Liver (tissue), 3 donors: ENCODE results near the gene NUDT4.

Experiments used
- GABPA ChIP-seq, 2 donors: IDR thresholded peaks in 1 of 2; conservative IDR thresholded peaks in 1 of 2; 2 replicates each; pipeline ENCODE4 v1.6.1; 2016; ENCODE audit warnings: antibody characterized with exemption in 2 of 2, mild to moderate bottlenecking in 1 of 2, moderate library complexity in 1 of 2
- JUND ChIP-seq, 2 donors: IDR thresholded peaks; 2 replicates each; pipeline ENCODE4 v1.6.1; 2016; ENCODE audit warnings: antibody characterized with exemption in 2 of 2
- NR2F2 ChIP-seq: IDR thresholded peaks from 2 replicates; pipeline ENCODE4 v1.6.1; 2016; ENCODE audit warnings: antibody characterized with exemption
- RAD21 ChIP-seq, 2 donors: IDR thresholded peaks; 2 replicates each; pipeline ENCODE4 v1.6.1; 2016; ENCODE audit warnings: antibody characterized with exemption in 2 of 2, mild to moderate bottlenecking in 2 of 2
- RXRA ChIP-seq, 2 donors: IDR thresholded peaks; 2 replicates each; pipeline ENCODE4 v1.6.1; 2017 to 2018; ENCODE audit warnings: antibody characterized with exemption in 2 of 2, mild to moderate bottlenecking in 1 of 2
- TAF1 ChIP-seq: conservative IDR thresholded peaks from 2 replicates; pipeline ENCODE4 v1.6.1; 2016; ENCODE audit warnings: antibody characterized with exemption, mild to moderate bottlenecking
- YY1 ChIP-seq: IDR thresholded peaks from 2 replicates; pipeline ENCODE4 v1.6.1; 2016; ENCODE audit warnings: antibody characterized with exemption, mild to moderate bottlenecking
- TF ChIP-seq, protein P1 (sequence below): fragments of 150-350 bp; IDR thresholded peaks from 2 replicates; pipeline ENCODE4 v1.5.1; 2017; ENCODE audit warnings: improper control_type of control experiment, low read depth, low read length; ENCODE audit not compliant: missing input control
- TF ChIP-seq, protein P2 (sequence below): IDR thresholded peaks from 2 replicates; pipeline ENCODE4 v1.6.1; 2016; ENCODE audit warnings: antibody characterized with exemption
- TF ChIP-seq, protein P3 (sequence below): IDR thresholded peaks from 2 replicates; pipeline ENCODE4 v1.6.1; 2016; ENCODE audit warnings: antibody characterized with exemption
- TF ChIP-seq, protein P4 (sequence below): IDR thresholded peaks from 2 replicates; pipeline ENCODE4 v1.6.1; 2016; ENCODE audit warnings: antibody characterized with exemption, mild to moderate bottlenecking
- TF ChIP-seq, protein P5 (sequence below): IDR thresholded peaks from 2 replicates; pipeline ENCODE4 v1.6.1; 2016; ENCODE audit warnings: antibody characterized with exemption
- donor health status: healthy.
- donor health status: healthy.

DNA sequence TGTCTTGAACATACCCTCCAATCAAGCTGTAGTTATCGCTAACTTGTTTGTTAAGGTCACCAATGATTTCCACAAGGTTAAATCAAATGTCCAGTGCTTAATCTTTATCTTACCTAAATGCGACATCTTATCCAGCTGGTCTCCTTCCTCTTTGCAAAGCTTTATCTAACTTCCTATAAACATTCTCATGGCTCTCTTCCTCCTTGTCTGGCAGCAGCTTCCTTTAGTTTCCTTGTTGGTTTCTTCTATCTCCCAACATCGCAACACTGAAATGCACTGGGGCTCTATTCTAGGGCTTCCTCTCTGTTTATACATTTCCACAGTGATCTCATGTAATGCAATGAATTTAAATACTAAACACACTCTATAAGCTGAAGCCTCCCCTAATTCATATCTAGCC is 35.3 kb downstream of the NUDT4 start:
- TF ChIP-seq, protein P1, sequence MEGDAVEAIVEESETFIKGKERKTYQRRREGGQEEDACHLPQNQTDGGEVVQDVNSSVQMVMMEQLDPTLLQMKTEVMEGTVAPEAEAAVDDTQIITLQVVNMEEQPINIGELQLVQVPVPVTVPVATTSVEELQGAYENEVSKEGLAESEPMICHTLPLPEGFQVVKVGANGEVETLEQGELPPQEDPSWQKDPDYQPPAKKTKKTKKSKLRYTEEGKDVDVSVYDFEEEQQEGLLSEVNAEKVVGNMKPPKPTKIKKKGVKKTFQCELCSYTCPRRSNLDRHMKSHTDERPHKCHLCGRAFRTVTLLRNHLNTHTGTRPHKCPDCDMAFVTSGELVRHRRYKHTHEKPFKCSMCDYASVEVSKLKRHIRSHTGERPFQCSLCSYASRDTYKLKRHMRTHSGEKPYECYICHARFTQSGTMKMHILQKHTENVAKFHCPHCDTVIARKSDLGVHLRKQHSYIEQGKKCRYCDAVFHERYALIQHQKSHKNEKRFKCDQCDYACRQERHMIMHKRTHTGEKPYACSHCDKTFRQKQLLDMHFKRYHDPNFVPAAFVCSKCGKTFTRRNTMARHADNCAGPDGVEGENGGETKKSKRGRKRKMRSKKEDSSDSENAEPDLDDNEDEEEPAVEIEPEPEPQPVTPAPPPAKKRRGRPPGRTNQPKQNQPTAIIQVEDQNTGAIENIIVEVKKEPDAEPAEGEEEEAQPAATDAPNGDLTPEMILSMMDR, result no peak
- TF ChIP-seq, protein P2, sequence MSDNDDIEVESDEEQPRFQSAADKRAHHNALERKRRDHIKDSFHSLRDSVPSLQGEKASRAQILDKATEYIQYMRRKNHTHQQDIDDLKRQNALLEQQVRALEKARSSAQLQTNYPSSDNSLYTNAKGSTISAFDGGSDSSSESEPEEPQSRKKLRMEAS, result no peak
- no peak for TF ChIP-seq GABPA (IDR thresholded peaks at IDR 0.05 in 1 of 2, conservative IDR thresholded peaks at IDR 0.05 in 1 of 2)
- TF ChIP-seq TAF1, result no peak
- TF ChIP-seq RXRA (IDR thresholded peaks at IDR 0.05), result no peak
- TF ChIP-seq, protein P3, sequence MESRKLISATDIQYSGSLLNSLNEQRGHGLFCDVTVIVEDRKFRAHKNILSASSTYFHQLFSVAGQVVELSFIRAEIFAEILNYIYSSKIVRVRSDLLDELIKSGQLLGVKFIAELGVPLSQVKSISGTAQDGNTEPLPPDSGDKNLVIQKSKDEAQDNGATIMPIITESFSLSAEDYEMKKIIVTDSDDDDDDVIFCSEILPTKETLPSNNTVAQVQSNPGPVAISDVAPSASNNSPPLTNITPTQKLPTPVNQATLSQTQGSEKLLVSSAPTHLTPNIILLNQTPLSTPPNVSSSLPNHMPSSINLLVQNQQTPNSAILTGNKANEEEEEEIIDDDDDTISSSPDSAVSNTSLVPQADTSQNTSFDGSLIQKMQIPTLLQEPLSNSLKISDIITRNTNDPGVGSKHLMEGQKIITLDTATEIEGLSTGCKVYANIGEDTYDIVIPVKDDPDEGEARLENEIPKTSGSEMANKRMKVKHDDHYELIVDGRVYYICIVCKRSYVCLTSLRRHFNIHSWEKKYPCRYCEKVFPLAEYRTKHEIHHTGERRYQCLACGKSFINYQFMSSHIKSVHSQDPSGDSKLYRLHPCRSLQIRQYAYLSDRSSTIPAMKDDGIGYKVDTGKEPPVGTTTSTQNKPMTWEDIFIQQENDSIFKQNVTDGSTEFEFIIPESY, result no peak
- no peak for TF ChIP-seq RAD21 (IDR thresholded peaks at IDR 0.05)
- TF ChIP-seq, protein P4, sequence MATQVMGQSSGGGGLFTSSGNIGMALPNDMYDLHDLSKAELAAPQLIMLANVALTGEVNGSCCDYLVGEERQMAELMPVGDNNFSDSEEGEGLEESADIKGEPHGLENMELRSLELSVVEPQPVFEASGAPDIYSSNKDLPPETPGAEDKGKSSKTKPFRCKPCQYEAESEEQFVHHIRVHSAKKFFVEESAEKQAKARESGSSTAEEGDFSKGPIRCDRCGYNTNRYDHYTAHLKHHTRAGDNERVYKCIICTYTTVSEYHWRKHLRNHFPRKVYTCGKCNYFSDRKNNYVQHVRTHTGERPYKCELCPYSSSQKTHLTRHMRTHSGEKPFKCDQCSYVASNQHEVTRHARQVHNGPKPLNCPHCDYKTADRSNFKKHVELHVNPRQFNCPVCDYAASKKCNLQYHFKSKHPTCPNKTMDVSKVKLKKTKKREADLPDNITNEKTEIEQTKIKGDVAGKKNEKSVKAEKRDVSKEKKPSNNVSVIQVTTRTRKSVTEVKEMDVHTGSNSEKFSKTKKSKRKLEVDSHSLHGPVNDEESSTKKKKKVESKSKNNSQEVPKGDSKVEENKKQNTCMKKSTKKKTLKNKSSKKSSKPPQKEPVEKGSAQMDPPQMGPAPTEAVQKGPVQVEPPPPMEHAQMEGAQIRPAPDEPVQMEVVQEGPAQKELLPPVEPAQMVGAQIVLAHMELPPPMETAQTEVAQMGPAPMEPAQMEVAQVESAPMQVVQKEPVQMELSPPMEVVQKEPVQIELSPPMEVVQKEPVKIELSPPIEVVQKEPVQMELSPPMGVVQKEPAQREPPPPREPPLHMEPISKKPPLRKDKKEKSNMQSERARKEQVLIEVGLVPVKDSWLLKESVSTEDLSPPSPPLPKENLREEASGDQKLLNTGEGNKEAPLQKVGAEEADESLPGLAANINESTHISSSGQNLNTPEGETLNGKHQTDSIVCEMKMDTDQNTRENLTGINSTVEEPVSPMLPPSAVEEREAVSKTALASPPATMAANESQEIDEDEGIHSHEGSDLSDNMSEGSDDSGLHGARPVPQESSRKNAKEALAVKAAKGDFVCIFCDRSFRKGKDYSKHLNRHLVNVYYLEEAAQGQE, result no peak
- no peak for TF ChIP-seq NR2F2
- no peak for TF ChIP-seq JUND (IDR thresholded peaks at IDR 0.05)
- TF ChIP-seq, protein P5, sequence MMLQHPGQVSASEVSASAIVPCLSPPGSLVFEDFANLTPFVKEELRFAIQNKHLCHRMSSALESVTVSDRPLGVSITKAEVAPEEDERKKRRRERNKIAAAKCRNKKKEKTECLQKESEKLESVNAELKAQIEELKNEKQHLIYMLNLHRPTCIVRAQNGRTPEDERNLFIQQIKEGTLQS, result no peak
- no peak for TF ChIP-seq YY1
